Suprapubic skin (tissue), 4 donors: Measurements from ENCODE around the gene BCL7B. TPM values are rescaled to one million over a fixed set of nuclear protein-coding genes. Genes with fewer than 3 reads are reported as not detected.
"Not testable (repeated sequence)": the region's sequence is repeated elsewhere in the genome, so short reads cannot be mapped to it uniquely, and the experiment has no call there.

Experiments
- DNase-seq, 2 donors: peaks; one replicate each; pipeline ENCODE4 v3.0.0-alpha.2; 2019; ENCODE audit warnings: low spot score in 2 of 2
- H3K27ac ChIP-seq: fragments of 200-600 bp; sonication (generic); one replicate; pipeline ENCODE4 v1.5.1; 2019
- H3K27me3 ChIP-seq: fragments of 200-600 bp; sonication (generic); one replicate; pipeline ENCODE4 v1.5.1; 2019
- H3K36me3 ChIP-seq: fragments of 200-600 bp; sonication (generic); one replicate; pipeline ENCODE4 v1.5.1; 2019
- H3K4me1 ChIP-seq: fragments of 200-600 bp; sonication (generic); one replicate; pipeline ENCODE4 v1.5.1; 2019
- H3K4me3 ChIP-seq: fragments of 200-600 bp; sonication (generic); one replicate; pipeline ENCODE4 v1.5.1; 2019; ENCODE audit warnings: mild to moderate bottlenecking
- H3K9me3 ChIP-seq: fragments of 200-600 bp; sonication (generic); one replicate; pipeline ENCODE4 v1.5.1; 2019
- CTCF ChIP-seq, 2 donors: fragments of 200-600 bp in 1 of 2; fragments of 450-650 bp in 1 of 2; sonication (generic) in 1 of 2; IDR thresholded peaks; one replicate each; pipeline ENCODE4 v1.5.1; 2016 to 2019; ENCODE audit warnings: antibody characterized with exemption in 2 of 2, mild to moderate bottlenecking in 1 of 2, moderate library complexity in 1 of 2
- EP300 ChIP-seq: sonication (generic); formaldehyde crosslinking; IDR thresholded peaks from one replicate; pipeline ENCODE4 v1.6.1; 2017; ENCODE audit warnings: antibody characterized with exemption
- POLR2A ChIP-seq, 2 donors: fragments of 450-650 bp; IDR thresholded peaks; one replicate each; pipeline ENCODE4 v1.6.1; 2017; ENCODE audit warnings: antibody characterized with exemption in 2 of 2, mild to moderate bottlenecking in 2 of 2, moderate library complexity in 2 of 2
- POLR2AphosphoS5 ChIP-seq, 3 donors: sonication (generic); formaldehyde crosslinking; IDR thresholded peaks; one replicate each; pipeline ENCODE4 v1.6.1; 2017; ENCODE audit warnings: antibody characterized with exemption in 3 of 3
- WGBS: methylation state at CpG from one replicate; pipeline ENCODE4 v1.1.5; 2018; 5-methylcytosine and 5-hydroxymethylcytosine counted together
- total RNA-seq, 4 donors: library from RNA; depleted of rRNA; stranded (reverse); fragments of >200 nt; gene quantifications; one replicate each; pipeline ENCODE4 v1.1.0, GENCODE V29; 2016

The BCL7B gene
- total RNA-seq, 4 donors from 2014 or later: 33.4 to 55.4 (median 46.1) TPM

- no peak for DNase-seq
- Histone ChIP-seq H3K9me3 (no peaks in the 10 kb centered on the region), H3K27me3 (peaks cover 17% of the 10 kb centered on the region), H3K4me3 (no peak overlapping the region), H3K36me3 (no peaks in the 10 kb centered on the region), H3K27ac (no peak overlapping the region), H3K4me1 (no peaks in the 10 kb centered on the region)
- 72% methylated on average over 7 of the region's 14 CpGs for WGBS
- TF ChIP-seq POLR2AphosphoS5 (IDR thresholded peaks at IDR 0.05) (no peak), POLR2A (IDR thresholded peaks at IDR 0.05) (no peak), CTCF (IDR thresholded peaks at IDR 0.05) (no peak), EP300 (no peak)
Measured at GRCh38 chr7:73593207-73594045, 35.9 kb upstream of the BCL7B start.

- Histone ChIP-seq H3K36me3 (no peaks in the 10 kb centered on the region), H3K4me3 (no peak overlapping the region), H3K4me1 (peaks cover 4% of the 10 kb centered on the region), H3K9me3 (no peaks in the 10 kb centered on the region), H3K27me3 (no peaks in the 10 kb centered on the region), H3K27ac (no peak overlapping the region)
- no peak for DNase-seq
- WGBS: 97% methylated on average over 12 of the region's 12 CpGs
- TF ChIP-seq POLR2AphosphoS5 (IDR thresholded peaks at IDR 0.05) (no peak), CTCF (IDR thresholded peaks at IDR 0.05) (no peak), EP300 (no peak), POLR2A (IDR thresholded peaks at IDR 0.05) (no peak)
Measured at GRCh38 chr7:73586911-73587310, 29.4 kb upstream of the BCL7B start.

GRCh38 chr7:73585196-73585595, 27.7 kb upstream of the BCL7B start:
- H3K4me1 ChIP-seq: peaks cover 4% of the 10 kb centered on the region
- 75% methylated on average over 2 of the region's 2 CpGs for WGBS

GRCh38 chr7:73582664-73583202, 25.2 kb upstream of the BCL7B start:
- no peaks in the 10 kb centered on the region for H3K27me3 ChIP-seq
- no peaks in the 10 kb centered on the region for H3K36me3 ChIP-seq
- WGBS: 98% methylated on average over 6 of the region's 6 CpGs
- H3K9me3 ChIP-seq: no peaks in the 10 kb centered on the region
- DNase-seq: no peak
- no peak overlapping the region for H3K27ac ChIP-seq
- no peak overlapping the region for H3K4me3 ChIP-seq
- TF ChIP-seq POLR2A (IDR thresholded peaks at IDR 0.05): no peak
- peaks cover 11% of the 10 kb centered on the region for H3K4me1 ChIP-seq

More at GRCh38 chr7:73585196-73585595, 27.7 kb upstream of the BCL7B start:
- no peak for DNase-seq
- H3K27ac ChIP-seq: no peak overlapping the region
- no peaks in the 10 kb centered on the region for H3K27me3 ChIP-seq
- H3K36me3 ChIP-seq: no peaks in the 10 kb centered on the region
- H3K9me3 ChIP-seq: no peaks in the 10 kb centered on the region
- no peak overlapping the region for H3K4me3 ChIP-seq
- TF ChIP-seq POLR2A (IDR thresholded peaks at IDR 0.05): no peak

GRCh38 chr7:73581006-73581405, 23.5 kb upstream of the BCL7B start:
- not testable (repeated sequence) for H3K27me3 ChIP-seq, H3K36me3 ChIP-seq, H3K4me3 ChIP-seq, H3K27ac ChIP-seq, DNase-seq, H3K9me3 ChIP-seq
- peaks cover 28% of the 10 kb centered on the region for H3K4me1 ChIP-seq
- whole genome bisulfite sequencing: 84% methylated on average over 9 of the region's 9 CpGs

- peak; percentile 99 for DNase-seq
- Histone ChIP-seq H3K36me3 (peaks cover 17% of the 10 kb centered on the region), H3K27me3 (no peaks in the 10 kb centered on the region), H3K27ac (peak within 1 kb of the TSS; percentile 89), H3K4me1 (peaks cover 28% of the 10 kb centered on the region), H3K4me3 (peak within 1 kb of the TSS; percentile 83), H3K9me3 (no peaks in the 10 kb centered on the region)
- 0% methylated on average over 7 of the region's 75 CpGs for WGBS
- TF ChIP-seq POLR2A (IDR thresholded peaks at IDR 0.05) (peak; percentile 65 to 79), CTCF (IDR thresholded peaks at IDR 0.05) (peak in 1 of 2 donors; percentile 9), POLR2AphosphoS5 (IDR thresholded peaks at IDR 0.05) (peak in 1 of 3 donors; percentile 18), EP300 (no peak)
Measured at GRCh38 chr7:73578342-73579128, 21.0 kb upstream of the BCL7B start, which contains the start of gene TBL2. TSS of gene TBL2 (minus strand) at chr7:73578579. CDS start at chr7:73578549, 30 bp downstream.
